ENCODE results near the gene WDR35.

DNA sequence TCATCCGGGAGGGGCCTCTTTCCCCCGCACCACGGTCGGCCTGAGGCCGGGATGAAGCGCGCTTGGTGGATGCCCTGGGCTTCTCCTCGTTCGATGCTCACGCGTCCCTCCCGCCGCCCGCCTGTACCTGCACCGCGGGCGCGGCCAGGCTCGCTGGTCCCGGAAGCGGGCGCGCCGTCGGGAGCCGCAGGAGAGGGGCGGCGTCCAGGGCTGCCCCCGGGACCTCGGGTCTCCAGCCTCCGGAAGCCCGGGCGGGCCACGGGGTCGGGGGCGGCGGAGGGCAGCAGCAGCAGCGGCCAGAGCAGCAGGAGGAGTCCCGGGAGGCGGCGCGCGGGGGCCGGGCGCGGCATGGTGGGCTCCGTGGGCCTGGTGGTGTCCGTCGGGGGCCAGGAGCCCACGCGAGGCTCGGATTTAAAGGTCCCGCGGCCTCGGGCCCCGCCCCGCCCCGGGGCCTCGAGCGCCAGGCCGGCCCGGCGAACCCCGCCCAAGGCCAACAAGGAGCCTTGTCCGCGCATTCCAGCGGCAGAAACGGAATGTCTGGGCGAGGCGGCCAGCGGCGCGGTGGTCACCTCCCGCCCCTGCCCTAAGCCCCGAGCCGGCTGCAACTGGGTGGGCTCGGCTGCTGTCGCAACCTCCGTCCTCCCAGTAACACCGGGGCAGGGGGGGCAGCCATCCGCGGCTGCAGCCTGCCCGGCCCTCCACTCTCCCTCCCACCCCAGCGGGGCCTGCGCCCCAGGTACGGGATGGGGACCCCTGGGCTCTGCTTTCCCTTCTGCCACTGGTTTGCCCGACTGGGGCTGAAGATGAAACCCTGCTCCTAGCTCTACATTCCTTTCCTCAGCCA lies 22.6 kb upstream of the WDR35 start, which contains the start of gene MATN3:
- TF ChIP-seq, protein P1, sequence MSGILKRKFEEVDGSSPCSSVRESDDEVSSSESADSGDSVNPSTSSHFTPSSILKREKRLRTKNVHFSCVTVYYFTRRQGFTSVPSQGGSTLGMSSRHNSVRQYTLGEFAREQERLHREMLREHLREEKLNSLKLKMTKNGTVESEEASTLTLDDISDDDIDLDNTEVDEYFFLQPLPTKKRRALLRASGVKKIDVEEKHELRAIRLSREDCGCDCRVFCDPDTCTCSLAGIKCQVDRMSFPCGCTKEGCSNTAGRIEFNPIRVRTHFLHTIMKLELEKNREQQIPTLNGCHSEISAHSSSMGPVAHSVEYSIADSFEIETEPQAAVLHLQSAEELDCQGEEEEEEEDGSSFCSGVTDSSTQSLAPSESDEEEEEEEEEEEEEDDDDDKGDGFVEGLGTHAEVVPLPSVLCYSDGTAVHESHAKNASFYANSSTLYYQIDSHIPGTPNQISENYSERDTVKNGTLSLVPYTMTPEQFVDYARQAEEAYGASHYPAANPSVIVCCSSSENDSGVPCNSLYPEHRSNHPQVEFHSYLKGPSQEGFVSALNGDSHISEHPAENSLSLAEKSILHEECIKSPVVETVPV (CRISPR knock-in tag; IDR thresholded peaks at IDR 0.05): no peak
- TF ChIP-seq ZC3H10 (CRISPR knock-in tag; IDR thresholded peaks at IDR 0.05) (no peak), ISL1 (CRISPR knock-in tag; IDR thresholded peaks at IDR 0.05) (no peak), CSDC2 (CRISPR knock-in tag; IDR thresholded peaks at IDR 0.05) (no peak), ZFP3 (CRISPR knock-in tag; IDR thresholded peaks at IDR 0.05) (no peak), RARB (CRISPR knock-in tag; IDR thresholded peaks at IDR 0.05) (no peak), ARNTL (CRISPR knock-in tag; IDR thresholded peaks at IDR 0.05; ENCODE audit: borderline replicate concordance, low read depth) (no peak)
- TF ChIP-seq, protein P2, sequence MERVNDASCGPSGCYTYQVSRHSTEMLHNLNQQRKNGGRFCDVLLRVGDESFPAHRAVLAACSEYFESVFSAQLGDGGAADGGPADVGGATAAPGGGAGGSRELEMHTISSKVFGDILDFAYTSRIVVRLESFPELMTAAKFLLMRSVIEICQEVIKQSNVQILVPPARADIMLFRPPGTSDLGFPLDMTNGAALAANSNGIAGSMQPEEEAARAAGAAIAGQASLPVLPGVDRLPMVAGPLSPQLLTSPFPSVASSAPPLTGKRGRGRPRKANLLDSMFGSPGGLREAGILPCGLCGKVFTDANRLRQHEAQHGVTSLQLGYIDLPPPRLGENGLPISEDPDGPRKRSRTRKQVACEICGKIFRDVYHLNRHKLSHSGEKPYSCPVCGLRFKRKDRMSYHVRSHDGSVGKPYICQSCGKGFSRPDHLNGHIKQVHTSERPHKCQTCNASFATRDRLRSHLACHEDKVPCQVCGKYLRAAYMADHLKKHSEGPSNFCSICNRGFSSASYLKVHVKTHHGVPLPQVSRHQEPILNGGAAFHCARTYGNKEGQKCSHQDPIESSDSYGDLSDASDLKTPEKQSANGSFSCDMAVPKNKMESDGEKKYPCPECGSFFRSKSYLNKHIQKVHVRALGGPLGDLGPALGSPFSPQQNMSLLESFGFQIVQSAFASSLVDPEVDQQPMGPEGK (CRISPR knock-in tag; IDR thresholded peaks at IDR 0.05; ENCODE audit: borderline replicate concordance): no peak
- TF ChIP-seq, protein P3, sequence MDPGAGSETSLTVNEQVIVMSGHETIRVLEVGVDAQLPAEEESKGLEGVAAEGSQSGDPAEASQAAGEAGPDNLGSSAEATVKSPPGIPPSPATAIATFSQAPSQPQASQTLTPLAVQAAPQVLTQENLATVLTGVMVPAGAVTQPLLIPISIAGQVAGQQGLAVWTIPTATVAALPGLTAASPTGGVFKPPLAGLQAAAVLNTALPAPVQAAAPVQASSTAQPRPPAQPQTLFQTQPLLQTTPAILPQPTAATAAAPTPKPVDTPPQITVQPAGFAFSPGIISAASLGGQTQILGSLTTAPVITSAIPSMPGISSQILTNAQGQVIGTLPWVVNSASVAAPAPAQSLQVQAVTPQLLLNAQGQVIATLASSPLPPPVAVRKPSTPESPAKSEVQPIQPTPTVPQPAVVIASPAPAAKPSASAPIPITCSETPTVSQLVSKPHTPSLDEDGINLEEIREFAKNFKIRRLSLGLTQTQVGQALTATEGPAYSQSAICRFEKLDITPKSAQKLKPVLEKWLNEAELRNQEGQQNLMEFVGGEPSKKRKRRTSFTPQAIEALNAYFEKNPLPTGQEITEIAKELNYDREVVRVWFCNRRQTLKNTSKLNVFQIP (CRISPR knock-in tag; IDR thresholded peaks at IDR 0.05; ENCODE audit: borderline replicate concordance, low read depth): no peak
